B cell (primary cell): ENCODE results near the gene RRM2. TPM values are rescaled to one million over a fixed set of nuclear protein-coding genes. Genes with fewer than 3 reads are reported as not detected.

ENCODE experiments used
- ATAC-seq: fragments of 200-7000 bp; cut with Tn5 transposase; one replicate; pipeline ENCODE4 v1.10.0; 2021; ENCODE audit warnings: low read depth, mild to moderate bottlenecking, moderate number of reproducible peaks, moderate library complexity
- CTCF ChIA-PET: fragments of 350-600 bp; sonication (Branson Sonifier 250); formaldehyde crosslinking; loops from one replicate; lab custom pipeline; 2021; ENCODE audit warnings: antibody characterized with exemption, inconsistent platforms; lab: Charles Lee
- POLR2A ChIA-PET: fragments of 350-600 bp; sonication (Branson Sonifier 250); formaldehyde crosslinking; loops from one replicate; lab custom pipeline; 2021; ENCODE audit warnings: antibody characterized with exemption; lab: Charles Lee
- DNase-seq: peaks from one replicate; pipeline ENCODE4 v3.0.0; 2013
- H2AFZ ChIP-seq: 2 replicates; pipeline ENCODE4 v1.6.1; 2012; ENCODE audit warnings: mild to moderate bottlenecking, low read depth, low read length; ENCODE audit not compliant: insufficient read depth, poor library complexity, severe bottlenecking
- H3K27ac ChIP-seq, 2 donors: 1 replicate in 1 of 2; 2 replicates in 1 of 2; pipeline ENCODE4 v1.5.1; 2012 to 2013; ENCODE audit warnings: low read length in 2 of 2, mild to moderate bottlenecking in 2 of 2, moderate library complexity in 1 of 2
- H3K27me3 ChIP-seq, 4 experiments: fragments of 200-600 bp in 1 of 4; sonication (generic) in 1 of 4; replicated peaks in 1 of 4; 1 replicate in 2 of 4; 2 replicates in 2 of 4; pipeline versions ENCODE4 v1.6.1 to v1.7.0; 2013 to 2016; ENCODE audit warnings: low read length in 3 of 4, mild to moderate bottlenecking in 2 of 4, mixed read lengths in 1 of 4, moderate library complexity in 1 of 4; ENCODE audit not compliant: insufficient read depth in 4 of 4, control insufficient read depth in 3 of 4; ENCODE audit errors: control extremely low read depth in 1 of 4
- H3K36me3 ChIP-seq, 2 experiments: replicated peaks in 1 of 2; 1 replicate in 1 of 2; 2 replicates in 1 of 2; pipeline versions ENCODE4 v1.6.1 to v1.7.1; 2013; ENCODE audit warnings: low read length in 1 of 2; ENCODE audit not compliant: insufficient read depth in 2 of 2, control insufficient read depth in 1 of 2; ENCODE audit errors: control extremely low read depth in 1 of 2, extremely low read depth in 1 of 2
- H3K4me1 ChIP-seq, 2 donors: fragments of 200-600 bp in 1 of 2; sonication (generic) in 1 of 2; 1 replicate in 1 of 2; 2 replicates in 1 of 2; pipeline versions ENCODE4 v1.5.1 to v1.6.1; 2013 to 2017; ENCODE audit warnings: low read length in 2 of 2; ENCODE audit not compliant: control insufficient read depth in 2 of 2, insufficient read depth in 2 of 2
- H3K4me2 ChIP-seq: replicated peaks from 2 replicates; pipeline ENCODE3; 2012; ENCODE audit warnings: mild to moderate bottlenecking, low read depth, low read length; ENCODE audit not compliant: poor library complexity, severe bottlenecking
- H3K4me3 ChIP-seq, 5 experiments: fragments of 200-600 bp in 1 of 5; sonication (generic) in 1 of 5; 1 replicate in 3 of 5; 2 replicates in 2 of 5; pipeline versions ENCODE4 v1.5.1 to v1.7.0; 2011 to 2016; ENCODE audit warnings: low read length in 4 of 5, mild to moderate bottlenecking in 4 of 5, low read depth in 2 of 5, control low read depth in 1 of 5, moderate library complexity in 1 of 5; ENCODE audit not compliant: insufficient read depth in 1 of 5; ENCODE audit errors: control extremely low read depth in 1 of 5, extremely low read depth in 1 of 5
- H3K79me2 ChIP-seq: fragments of 200-600 bp; sonication (generic); one replicate; pipeline ENCODE4 v1.6.0; 2016; ENCODE audit warnings: low read length; ENCODE audit not compliant: control insufficient read depth, insufficient read depth
- H3K9ac ChIP-seq: fragments of 200-600 bp; sonication (generic); 2 replicates; pipeline ENCODE4 v1.6.1; 2017; ENCODE audit warnings: mild to moderate bottlenecking, low read length, moderate library complexity
- H3K9me3 ChIP-seq, 3 donors: one replicate each; pipeline versions ENCODE4 v1.6.1 to v1.7.1; 2013; ENCODE audit warnings: low read length in 2 of 3; ENCODE audit not compliant: control insufficient read depth in 2 of 3, insufficient read depth in 1 of 3; ENCODE audit errors: control extremely low read depth in 1 of 3
- H4K20me1 ChIP-seq: 2 replicates; pipeline ENCODE4 v1.6.0; 2012; ENCODE audit warnings: mild to moderate bottlenecking, low read length; ENCODE audit not compliant: insufficient read depth, control insufficient read depth, poor library complexity, severe bottlenecking
- H3K27ac Mint-ChIP-seq: one replicate; pipeline ENCODE4 v1.8.0; 2021; ENCODE audit warnings: mixed read lengths
- H3K27me3 Mint-ChIP-seq: one replicate; pipeline ENCODE4 v1.8.0; 2021; ENCODE audit warnings: mixed read lengths
- H3K4me1 Mint-ChIP-seq: one replicate; pipeline ENCODE4 v1.8.0; 2021; ENCODE audit warnings: mixed read lengths
- H3K4me3 Mint-ChIP-seq: one replicate; pipeline ENCODE4 v1.8.0; 2021; ENCODE audit warnings: mixed read lengths
- H3K9me3 Mint-ChIP-seq: one replicate; pipeline ENCODE4 v1.8.0; 2022; ENCODE audit warnings: mixed read lengths; ENCODE audit not compliant: insufficient read depth
- CTCF ChIP-seq: fragments of 200-600 bp; IDR thresholded peaks from one replicate; pipeline ENCODE4 v1.8.0; 2022; ENCODE audit warnings: antibody characterized with exemption, mild to moderate bottlenecking
- EZH2 ChIP-seq: IDR thresholded peaks from 2 replicates; pipeline ENCODE4 v1.6.1; 2012; ENCODE audit warnings: borderline replicate concordance, low read depth, mild to moderate bottlenecking, moderate library complexity, low read length; ENCODE audit not compliant: insufficient read depth, poor library complexity, severe bottlenecking
- WGBS: methylation state at CpG from one replicate; pipeline ENCODE4 v1.1.5; 2013; ENCODE audit warnings: missing lambda C conversion rate; ENCODE audit not compliant: insufficient coverage; 5-methylcytosine and 5-hydroxymethylcytosine counted together
- intact Hi-C: fragments of 100-400 bp; cut with micrococcal nuclease; formaldehyde crosslinking; loops from one replicate; pipeline ENCODE4 v1.10.0; 2022
- polyA plus RNA-seq: library from polyadenylated mRNA; depleted of rRNA; stranded (reverse); fragments of >200 nt; gene quantifications from 2 replicates; pipeline ENCODE4 v1.2.3, GENCODE V29; 2012
- total RNA-seq, 2 donors: library from RNA; stranded (reverse); fragments of 120-200 nt in 1 of 2; gene quantifications; 1 replicate in 1 of 2; 2 replicates in 1 of 2; pipeline versions ENCODE4 v1.2.3 to v1.2.4, GENCODE V29; 2013 to 2022

RRM2 gene
- total and polyA plus RNA-seq, 2 donors (not counting 1 experiment from before 2014, with no cell fraction given): 1.2 to 3.3 TPM

GRCh38 chr2:10094271-10094814, 28.2 kb upstream of the RRM2 start:
- Mint-ChIP-seq H3K27ac (no peak overlapping the region), H3K9me3 (no peaks in the 10 kb centered on the region), H3K4me3 (no peak overlapping the region), H3K4me1 (peaks cover 12% of the 10 kb centered on the region), H3K27me3 (peaks cover 50% of the 10 kb centered on the region)
- no peaks in the 10 kb centered on the region for H3K36me3 ChIP-seq
- ATAC-seq: no peak
- peaks cover 0 to 20% (median 4%) of the 10 kb centered on the region in 3 donors for H3K9me3 ChIP-seq
- no peak for DNase-seq
- no peaks in the 10 kb centered on the region for H3K79me2 ChIP-seq
- WGBS: 84% methylated on average over 11 of the region's 13 CpGs
- no peak overlapping the region for H3K4me3 ChIP-seq
- H3K9ac ChIP-seq: no peak overlapping the region
- POLR2A ChIA-PET: no interaction called here
- H3K27ac ChIP-seq: no peak overlapping the region
- peaks cover 0 to 47% (median 8%) of the 10 kb centered on the region in 4 experiments for H3K27me3 ChIP-seq
- H4K20me1 ChIP-seq: no peaks in the 10 kb centered on the region
- intact Hi-C loops: no loop called here
- H3K4me2 ChIP-seq: no peak overlapping the region
- TF ChIP-seq CTCF: no peak
- no peak for TF ChIP-seq EZH2
- H2AFZ ChIP-seq: no peak overlapping the region
- CTCF ChIA-PET: interaction anchor here (1.3 to 12.9 kb wide), 2 partner anchors 23 to 26 kb away, joined by 3 to 143 read pairs; no protein-coding TSS in a partner anchor
- peaks cover 6 to 12% of the 10 kb centered on the region in 2 donors for H3K4me1 ChIP-seq

- peaks cover 0 to 20% (median 4%) of the 10 kb centered on the region in 3 donors for H3K9me3 ChIP-seq
- Mint-ChIP-seq H3K27me3 (peaks cover 45% of the 10 kb centered on the region), H3K27ac (no peak overlapping the region), H3K4me1 (peaks cover 10% of the 10 kb centered on the region), H3K9me3 (no peaks in the 10 kb centered on the region), H3K4me3 (no peak overlapping the region)
- POLR2A ChIA-PET: no interaction called here
- no peak overlapping the region for H3K9ac ChIP-seq
- ATAC-seq: no peak
- CTCF ChIA-PET: interaction anchor here (1.3 to 12.9 kb wide), 2 partner anchors 23 to 25 kb away, joined by 3 to 143 read pairs; no protein-coding TSS in a partner anchor
- peaks cover 0 to 47% (median 8%) of the 10 kb centered on the region in 4 experiments for H3K27me3 ChIP-seq
- TF ChIP-seq EZH2: no peak
- no peak for TF ChIP-seq CTCF
- H3K27ac ChIP-seq: no peak overlapping the region
- no peaks in the 10 kb centered on the region for H3K36me3 ChIP-seq
- no peak overlapping the region for H3K4me3 ChIP-seq
- H2AFZ ChIP-seq: no peak overlapping the region
- WGBS: 86% methylated on average over 9 of the region's 9 CpGs
- no peak for DNase-seq
- no peak overlapping the region for H3K4me2 ChIP-seq
- no peaks in the 10 kb centered on the region for H3K79me2 ChIP-seq
- H3K4me1 ChIP-seq: peaks cover 6 to 12% of the 10 kb centered on the region in 2 donors
- intact Hi-C loops: no loop called here
- H4K20me1 ChIP-seq: no peaks in the 10 kb centered on the region
These were observed 27.4 kb upstream of the RRM2 start for GRCh38 chr2:10095175-10095574.
